ENCODE measurements around the gene KCNT1.
"Not testable (repeated sequence)": the region's sequence is repeated elsewhere in the genome, so short reads cannot be mapped to it uniquely, and the experiment has no call there.

The KCNT1 gene

DNA sequence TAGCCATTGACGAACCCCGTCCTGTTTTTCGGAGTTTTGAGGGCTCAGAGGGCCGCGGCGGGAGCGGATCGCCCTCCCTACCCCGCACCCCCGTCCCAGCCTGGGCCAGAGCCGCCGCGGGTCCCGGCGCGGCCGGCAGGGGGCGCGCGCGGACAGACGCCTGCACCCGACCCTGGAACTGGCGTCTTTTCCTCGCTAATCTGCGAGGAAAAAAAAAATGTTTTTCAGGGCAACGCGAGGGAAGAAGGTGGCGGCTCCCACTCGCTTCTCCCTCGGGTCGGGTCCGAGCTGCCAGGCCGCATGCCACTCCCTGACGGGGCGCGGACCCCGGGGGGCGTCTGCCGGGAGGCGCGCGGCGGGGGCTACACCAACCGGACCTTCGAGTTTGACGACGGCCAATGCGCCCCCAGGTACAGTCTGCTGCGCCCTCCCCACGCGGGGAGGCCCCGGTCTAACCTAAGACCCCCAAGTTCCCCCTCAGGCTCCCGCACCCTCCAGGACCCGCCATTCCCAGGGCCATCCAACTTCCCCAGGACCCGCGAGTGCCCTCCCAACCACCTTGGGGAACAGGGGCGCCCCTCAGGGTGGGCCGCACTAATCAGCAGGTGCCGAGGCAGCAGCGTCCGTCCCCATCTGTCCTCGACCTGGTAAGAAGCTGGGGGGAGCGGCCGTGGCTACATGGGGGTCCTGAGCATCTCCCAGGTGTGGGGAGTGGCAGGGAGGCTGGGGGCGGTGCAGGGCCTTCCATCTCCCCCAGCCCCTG is at the start of gene KCNT1:
TSS of gene KCNT1 (plus strand) at position 227 of the 763 bp plus-strand sequence. CDS start at position 301, 74 bp downstream.
- no peak for DNase-seq

DNA sequence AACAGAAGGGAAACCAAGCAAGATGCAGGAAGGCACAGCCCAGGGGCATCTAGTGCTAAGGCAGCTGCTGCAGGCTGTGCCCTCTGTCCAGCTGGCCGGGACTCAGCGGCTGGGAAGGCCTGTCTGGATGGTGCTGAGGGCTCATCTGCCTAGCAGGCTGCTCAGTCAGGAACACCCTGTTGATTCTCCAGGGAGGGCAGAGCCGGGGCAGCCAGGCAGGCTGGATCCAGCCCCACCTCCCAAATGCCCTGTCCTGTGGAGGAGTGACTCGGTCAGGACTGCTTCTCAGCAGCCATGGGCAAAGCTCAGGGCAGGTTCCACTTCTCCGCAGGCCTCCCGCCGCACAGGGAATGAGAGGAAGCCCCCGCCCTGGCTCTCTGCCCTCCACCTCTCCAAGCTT is 46.7 kb upstream of the KCNT1 start:
- no peak for DNase-seq

DNA sequence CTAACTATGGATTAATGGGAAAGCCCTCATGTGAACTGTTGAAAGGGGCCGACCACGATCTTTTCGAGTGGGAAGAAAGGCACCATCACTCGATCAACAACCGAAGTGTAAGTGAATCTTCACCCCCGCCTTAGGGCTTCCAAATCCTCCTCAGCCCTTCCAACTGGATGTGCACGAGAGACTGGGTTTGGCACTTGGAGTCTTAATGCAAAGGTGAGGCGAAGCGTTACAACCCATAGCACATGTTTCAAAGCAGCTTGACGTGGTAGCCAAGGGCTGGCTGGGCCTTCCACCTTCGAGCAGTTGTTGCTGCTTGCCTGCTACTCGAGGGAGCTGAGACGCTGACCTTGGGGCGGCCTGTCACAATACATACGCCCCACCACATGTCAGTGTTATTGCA is 44.6 kb upstream of the KCNT1 start:
- DNase-seq = no peak

DNA sequence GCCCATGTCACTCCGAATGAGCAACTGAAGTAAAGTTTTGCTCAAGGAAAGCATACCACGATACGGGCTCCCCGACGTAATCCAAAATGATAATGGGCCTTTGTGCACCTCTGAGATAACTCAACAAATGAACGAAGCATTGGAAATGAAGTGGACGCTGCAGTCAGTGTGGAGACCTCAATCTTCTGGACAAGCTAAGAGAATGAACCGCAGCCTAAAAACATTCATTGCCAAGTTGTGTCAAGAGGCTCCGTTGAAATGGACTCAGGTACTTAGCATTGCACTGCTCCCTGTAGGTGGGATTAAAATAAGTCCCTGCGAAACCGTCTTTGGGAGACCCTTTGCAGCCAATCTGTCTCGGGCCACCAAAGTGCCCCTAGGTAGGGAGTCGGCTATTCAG is 42.7 kb upstream of the KCNT1 start:
- no peak for DNase-seq

DNA sequence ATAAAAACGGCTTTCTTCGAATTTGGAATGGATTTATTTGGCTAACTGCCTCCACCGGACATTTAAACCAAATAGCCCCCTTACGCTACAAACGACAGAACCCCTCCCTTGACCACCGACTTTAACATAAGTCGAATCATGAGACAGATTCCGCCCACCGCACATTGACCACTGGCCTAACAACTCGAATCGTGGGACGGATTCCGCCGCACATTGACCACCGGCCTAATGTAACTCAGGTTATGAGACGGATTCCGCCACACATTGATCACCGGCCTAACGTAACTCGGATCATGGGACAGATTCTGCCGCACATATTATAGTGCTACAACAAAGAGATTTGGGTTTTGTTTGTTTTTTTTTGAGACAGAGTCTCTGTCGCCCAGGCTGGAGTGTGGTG is 41.6 kb upstream of the KCNT1 start:
- DNase-seq = no peak

DNA sequence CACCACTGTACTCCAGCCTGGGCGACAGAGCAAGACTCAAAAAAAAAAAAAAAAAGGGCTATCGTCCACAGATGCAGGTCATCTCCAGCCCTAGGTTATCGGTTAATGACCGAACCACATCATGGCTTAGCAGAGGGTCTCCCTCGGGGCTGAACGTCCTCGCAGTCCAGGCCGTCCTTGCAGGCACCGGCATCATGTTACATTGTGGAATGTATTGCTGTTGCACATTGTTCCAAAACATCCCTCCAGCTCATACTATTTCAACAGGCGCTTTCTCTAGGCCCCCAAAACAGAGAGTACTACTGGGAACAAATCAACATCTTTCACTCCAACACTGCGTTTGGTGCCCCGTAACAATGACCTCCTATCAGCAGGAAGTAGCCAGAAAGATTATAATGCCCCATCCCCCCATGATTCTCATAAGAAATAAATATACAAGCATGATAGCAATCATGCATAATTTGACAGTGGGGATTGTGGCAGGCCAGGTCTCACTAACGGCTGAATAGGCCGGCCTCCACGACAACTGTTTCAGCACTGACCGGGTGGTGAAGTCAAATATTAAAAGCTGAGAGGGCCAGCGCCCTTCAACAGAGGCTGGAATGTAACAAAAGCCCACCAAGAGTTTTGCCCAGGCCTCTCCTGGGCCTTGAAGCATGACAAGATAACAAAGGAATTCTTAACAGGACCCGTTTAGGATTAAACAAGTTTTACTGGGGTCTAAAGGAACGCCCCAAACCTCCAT is 40.0 kb upstream of the KCNT1 start:
- no peak for DNase-seq

DNA sequence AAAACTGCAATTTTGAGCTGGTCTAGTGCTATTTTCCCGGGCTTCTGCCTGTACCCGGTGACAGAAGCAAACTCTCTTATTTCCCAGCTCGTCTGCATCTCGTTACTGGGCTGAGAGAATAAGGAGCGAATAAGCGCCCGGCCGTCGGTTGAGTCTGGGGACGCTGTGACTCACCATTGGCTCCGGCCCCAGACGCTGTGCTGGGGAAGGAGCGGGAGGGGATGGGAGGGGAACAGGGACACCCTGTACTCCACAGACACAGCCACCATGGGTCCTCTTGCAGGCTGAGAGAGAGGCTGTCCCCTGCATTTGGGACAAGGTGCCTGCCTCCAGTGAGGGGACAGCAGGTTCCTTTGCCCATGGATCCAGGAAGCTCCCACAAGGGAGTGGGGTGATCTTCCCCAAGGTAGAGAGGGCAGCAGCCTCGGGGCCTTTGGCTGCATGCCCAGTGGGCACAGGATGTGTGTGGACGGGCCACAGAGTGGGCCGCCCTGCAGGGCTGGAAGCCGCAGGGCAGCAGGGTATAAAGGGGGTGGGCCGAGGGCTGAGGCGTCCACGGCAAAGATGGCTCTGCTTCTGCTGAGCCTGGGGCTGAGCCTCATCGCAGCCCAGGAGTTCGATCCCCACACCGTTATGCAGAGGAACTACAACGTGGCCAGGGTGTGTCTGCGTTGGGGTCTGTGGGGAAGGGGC is 39.1 kb upstream of the KCNT1 start, which contains the start of gene LCN9:
TSS of gene LCN9 (plus strand) at position 552 of the 693 bp plus-strand sequence. CDS start at position 565, 13 bp downstream.
- no peak for DNase-seq

DNA sequence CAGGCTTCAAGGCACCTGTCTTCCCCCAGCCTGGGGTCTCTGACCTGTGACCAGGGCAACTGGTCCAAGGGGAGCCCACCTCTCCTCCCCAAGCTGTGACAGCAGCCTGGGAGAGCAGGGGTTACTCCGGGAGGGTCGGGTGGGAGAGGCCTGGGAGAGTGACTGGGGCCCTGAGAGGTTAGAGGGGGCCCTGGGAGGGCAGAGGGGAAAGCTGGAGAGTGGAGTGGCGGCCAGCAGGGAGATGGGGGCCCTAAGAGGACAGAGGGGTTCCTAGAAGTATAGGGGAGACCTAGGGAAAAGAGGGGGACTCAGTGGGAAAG is 38.6 kb upstream of the KCNT1 start:
- DNase-seq = no peak

DNA sequence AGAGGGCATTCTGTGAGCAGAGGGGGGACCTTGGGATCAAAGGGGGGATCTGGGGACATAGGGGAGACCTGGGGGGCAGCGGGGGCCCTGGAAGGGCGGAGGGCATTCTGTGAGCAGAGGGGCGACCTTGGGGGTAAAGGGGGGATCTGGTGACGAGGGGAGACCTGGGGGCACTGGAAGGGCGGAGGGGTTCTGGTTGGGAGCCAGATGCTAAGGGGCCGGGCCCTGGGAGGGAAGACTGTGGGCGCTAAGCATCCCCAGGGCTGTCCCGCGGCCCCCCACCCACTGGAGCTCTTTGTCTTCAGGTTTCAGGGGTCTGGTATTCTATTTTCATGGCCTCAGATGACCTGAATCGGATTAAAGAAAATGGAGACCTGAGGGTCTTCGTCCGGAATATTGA is 38.1 kb upstream of the KCNT1 start:
- no peak for DNase-seq

DNA sequence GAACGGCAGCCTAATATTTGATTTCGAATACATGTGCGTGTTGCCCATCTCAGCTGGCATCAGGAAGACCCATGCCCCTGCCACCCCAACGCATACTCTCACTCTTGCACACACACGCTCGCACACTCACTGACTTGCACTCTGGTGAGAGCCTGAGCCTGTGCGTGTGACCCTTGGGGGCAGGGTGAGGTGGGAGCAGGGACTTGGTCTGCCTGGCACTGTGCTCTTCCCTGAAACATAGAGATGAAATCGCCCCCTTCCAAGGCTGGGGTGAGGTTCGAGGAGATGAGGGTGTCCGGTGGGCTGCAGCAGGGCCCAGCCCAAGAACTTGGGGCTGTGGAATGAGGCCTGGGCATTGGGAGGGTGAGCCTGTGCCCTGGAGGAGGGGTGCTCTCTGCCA is 37.7 kb upstream of the KCNT1 start:
- no peak for DNase-seq

DNA sequence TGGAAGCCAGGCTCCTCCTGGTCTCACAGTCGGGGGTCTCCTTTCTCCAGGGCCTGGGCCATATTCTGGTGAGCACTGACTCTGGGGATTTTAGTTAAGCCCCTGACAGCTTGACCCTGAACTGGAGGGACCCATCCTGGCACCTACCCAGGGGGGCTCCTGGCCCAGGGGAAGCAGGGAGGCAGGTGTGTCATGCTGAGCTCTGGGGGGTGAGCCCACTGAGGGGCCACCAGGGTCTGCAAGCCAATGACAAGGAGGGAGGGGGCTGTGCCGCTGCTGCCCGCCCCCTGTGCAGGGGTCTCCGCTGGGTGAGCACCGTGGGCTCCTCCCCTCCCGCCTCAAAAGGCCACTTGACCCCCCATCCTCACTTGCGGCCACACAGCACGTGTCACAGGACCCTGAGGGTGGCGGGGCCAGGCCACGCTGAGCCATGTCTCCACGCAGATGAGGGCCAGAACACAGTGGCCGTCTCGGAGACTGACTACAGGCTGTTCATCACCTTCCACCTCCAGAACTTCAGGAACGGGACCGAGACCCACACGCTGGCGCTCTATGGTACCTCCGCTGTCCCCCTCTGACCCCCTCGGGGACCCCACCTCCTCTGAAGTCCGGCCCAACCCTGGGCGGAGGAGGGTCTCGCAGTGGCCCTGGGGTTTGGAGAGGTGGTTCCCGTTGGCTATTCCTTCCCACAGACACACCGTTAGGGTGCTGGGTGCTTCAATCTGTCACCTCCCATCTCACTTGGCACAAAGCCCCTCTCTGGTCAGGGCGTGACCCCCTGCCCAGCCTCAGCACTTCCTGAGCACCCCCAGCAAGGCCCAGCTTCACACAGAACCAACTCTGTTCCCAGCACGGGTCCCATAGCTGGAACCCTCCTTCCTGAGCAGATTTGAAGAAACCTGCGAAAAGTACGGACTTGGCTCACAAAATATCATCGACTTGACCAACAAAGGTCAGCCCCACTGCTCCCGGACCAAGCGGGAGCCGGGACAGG is 36.9 kb upstream of the KCNT1 start:
- DNase-seq = no peak

DNA sequence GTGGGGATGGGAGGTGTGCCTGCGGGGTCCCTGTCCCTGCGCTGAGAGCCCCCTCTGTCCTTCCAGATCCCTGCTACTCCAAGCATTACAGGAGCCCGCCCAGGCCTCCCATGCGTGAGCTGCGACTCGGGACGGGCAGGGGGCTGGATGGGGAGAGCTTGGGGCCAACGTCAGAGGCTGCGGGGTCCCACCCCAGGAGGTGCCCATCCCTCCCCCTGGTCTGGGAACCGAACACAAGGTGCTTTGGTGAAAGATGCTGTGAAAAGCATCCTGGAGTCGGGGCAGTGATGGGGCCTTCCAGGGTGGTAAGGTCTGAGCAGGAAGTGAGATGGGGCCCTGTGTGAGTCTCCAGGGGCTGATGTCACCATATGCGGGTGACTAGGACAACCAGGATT is 36.2 kb upstream of the KCNT1 start:
- DNase-seq = no peak

DNA sequence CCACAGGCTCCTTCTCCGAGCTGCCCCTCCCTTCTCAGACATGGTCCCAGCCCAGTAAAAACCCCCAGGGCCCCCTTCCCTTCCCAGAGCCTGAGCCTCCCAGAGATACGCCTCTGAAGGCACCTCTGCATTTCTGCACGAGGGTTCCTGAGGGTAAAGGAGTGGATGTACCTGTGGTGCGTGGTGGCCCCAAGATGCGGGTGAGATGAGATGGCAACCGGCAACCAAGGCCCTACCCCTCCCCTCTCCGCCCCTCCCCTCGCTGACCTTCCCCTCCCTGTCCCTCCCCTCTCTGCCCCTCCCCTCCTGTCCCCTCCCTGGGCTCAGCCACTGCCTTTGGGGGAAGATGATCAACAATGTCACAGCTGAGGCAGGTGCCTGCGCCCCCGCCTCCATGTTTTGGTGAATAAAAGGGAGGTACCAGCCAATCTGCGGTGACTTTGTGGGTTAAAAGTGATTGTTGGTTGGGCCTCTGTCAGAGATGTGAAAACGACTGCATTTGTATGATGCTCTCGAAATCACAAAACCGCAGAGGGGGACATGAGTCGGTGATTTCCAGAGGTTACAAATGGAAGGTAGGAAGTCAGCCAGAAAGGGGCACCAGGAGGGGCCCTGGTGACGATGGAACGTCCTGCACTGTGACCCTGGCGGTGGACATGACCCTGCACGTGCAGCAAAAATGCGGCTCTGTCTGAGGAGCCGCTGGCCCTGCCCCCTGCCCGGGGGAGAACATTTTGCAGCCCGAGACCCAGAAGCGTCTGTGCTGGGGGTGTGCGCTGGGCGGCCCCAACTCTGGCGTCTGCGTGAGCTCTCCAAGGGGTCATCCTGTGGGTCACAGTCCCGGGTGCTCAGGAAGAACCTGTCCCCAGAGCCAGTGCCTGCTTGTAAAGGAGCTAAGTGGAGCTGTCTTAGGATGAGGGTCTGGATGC is 35.2 kb upstream of the KCNT1 start:
- no peak for DNase-seq

DNA sequence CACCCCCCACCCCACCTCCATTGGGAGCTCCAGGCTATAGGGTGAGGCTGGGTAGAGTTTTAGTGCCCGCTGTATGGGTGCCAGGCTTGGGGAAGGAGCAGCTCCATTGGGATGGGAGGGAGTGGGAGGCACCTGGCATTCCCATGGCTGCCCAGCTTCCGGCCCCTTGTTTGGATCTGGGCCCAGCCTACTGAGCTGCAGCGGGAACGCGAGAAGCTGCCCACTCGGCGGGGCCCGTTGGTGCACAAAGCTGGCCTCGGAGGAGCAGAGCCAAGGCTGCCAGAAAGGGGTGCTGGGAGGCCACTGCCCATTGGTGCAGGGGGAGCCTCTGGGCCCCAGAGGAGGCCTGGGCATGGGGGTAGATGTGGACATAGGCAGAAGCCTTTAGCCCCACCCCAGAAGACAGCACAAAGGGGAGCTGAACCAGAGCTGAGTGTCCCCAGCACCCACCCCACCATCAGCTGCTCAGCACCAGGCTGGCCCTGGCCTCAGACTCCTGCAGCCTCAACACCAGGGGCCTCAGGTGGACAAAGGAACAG is 34.5 kb upstream of the KCNT1 start:
- no peak for DNase-seq

DNA sequence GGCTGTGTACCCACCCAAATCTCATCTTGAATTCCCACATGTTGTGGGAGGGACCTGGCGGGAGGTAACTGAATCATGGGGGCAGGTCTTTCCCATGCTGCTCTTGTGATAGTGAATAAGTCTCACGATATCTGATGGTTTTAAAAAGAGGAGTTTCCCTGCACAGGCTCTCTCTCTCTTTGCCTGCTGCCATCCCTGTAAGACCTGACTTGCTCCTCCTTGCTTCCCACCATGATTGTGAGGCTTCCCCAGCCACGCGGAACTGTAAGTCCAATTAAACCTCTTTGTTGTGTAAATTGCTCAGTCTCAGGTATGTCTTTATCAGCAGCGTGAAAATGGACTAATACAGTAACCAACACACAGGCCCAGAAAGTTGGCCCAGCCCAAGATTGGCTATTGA is 33.0 kb upstream of the KCNT1 start:
- not testable (repeated sequence) for DNase-seq

DNA sequence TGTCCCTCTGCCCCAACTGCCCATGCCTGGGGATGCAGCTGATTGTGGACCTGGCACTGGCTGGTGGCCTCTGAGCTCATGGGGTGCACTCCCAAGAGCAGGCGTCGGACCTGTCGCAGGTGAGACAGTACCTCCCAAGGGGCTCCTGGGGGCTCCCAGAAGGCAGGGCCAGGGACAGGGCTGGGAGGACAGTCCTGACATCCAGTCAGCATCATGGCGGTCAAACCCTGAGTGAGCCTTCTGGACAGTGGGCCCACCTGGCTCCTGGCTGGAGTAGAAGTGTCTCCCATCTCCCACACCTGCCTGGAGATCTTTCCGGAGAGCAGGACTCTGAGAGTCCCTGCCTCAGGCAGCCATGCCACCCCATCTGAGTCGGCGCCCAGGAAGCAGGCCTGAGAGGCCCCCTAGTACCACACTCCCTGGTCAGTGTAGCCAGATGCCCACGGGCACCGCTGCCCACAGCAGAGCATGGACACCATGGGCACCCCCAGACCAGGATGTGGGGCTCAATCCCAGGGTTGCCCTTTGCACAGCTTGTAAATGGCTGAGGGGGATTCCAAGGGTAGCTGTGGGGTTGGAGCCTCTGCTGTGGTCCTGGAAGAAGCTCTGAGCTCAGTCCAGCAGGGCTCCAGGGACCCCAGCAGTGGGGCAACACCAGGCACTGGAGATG is 32.2 kb upstream of the KCNT1 start:
- no peak for DNase-seq

DNA sequence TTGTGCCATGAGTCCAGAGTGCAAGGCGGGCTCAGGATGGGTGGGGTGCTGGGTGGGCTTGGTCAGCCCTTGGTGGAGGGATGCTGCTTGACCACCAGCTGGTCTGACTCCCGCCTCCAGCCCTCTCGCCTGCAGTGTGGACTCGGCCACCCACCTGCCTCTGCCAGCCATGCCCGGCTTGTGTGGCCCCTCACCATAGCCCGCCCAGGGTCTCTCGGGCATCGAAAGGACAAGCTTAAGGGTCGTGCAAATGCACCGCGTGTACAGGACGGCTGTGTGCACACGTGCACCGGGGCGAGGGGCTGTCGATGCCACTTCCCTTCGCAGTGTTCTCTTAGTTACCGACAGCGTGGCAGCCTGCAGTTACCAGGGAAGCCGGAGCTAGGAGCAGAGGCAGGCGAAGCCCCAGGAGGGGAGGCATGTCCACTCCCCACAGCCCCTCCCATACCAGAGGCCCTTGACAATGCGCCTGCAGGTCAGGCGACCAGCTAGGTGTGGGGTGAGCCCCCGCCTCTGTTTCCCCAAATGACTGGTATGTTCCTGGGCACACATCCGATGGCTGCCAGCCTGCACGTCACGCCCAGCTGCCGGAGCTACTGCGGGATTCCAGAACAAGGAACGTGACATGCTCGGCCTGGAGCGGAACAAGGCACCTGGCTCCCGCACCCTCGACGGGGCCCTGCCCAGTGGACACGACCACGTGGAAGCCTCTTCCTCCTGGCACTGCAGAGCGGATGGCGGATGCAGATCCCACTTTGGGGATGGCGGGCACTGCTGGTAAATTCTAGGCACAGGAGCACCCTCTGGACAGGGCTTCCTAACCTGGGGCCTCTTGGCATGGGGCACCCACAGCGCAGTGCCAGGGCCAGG is 31.0 kb upstream of the KCNT1 start:
- no peak for DNase-seq

DNA sequence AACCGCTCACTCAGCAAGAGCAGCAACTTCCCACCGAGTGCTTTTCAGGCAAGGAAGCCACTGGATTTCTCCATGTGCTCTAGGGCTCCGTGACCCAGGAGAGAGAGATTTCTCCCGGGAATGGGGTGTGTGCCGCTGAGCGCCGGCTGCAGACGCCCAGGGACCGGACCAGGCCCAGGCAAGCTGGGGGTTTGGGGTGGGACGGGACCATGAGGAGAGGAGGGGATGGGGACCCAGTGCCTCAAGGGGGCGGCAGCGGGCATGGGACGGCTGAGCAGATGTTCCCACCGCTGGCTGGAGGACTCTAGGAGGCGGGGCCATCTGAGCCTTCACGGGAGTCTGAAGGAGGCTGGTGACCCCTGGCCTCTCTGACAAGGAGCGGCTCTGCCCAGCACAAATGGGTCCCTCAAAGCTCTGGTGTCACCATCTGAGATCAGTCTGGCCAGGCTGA is 30.4 kb upstream of the KCNT1 start:
- no peak for DNase-seq

DNA sequence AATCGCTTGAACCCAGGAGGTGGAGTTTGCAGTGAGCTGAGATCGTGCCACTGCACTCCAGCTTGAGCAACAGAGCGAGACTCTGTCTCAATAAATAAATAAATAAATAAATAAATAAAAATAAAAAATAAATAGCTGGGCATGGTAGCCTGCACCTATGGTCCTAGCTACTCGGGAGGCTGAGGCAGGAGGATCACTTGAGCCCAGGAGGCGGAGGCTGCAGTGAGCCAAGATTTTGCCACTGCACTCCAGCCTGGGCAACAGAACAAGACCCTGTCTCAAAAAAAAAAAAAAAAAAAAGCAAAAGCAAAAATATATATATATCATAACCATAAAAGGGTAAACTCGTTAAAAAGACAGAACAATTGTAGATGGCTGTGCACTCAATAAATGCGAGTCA is 29.2 kb upstream of the KCNT1 start:
- DNase-seq = not testable (repeated sequence)

DNA sequence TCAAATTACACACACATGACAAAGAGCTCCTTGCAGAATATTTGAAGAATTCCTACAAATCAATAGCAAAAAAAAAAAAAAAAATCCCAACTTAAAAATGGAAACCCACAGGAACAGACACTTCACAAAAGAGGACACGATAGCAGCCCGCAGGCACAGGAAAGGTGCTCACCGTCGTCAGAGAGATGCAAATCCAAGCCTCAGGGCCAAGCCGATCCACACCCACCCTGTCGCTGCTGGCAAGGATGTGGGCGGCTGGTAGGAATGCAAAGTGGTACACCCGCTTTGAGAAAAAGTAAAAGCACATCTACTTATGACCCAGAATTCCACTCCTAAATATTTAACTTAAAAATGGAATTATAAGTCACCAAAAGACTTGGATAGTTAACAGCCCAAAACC is 28.0 kb upstream of the KCNT1 start:
- DNase-seq = no peak

Data from stimulated activated naive CD4-positive, alpha-beta T cell treated with Interleukin-2 at 50 U/mL for 16 hours (primary cell).